SIG-M5 treated with dmso at 0.1 percent for 504 hours (cell line): Measurements from ENCODE around the gene NCOA4.
"Not testable (repeated sequence)": the region's sequence is repeated elsewhere in the genome, so short reads cannot be mapped to it uniquely, and the experiment has no call there.

ENCODE experiments used
- DNase-seq: peaks from one replicate; lab custom pipeline; 2025; ENCODE audit not compliant: unreplicated experiment; lab: John Stamatoyannopoulos, UW

NCOA4 gene

DNA sequence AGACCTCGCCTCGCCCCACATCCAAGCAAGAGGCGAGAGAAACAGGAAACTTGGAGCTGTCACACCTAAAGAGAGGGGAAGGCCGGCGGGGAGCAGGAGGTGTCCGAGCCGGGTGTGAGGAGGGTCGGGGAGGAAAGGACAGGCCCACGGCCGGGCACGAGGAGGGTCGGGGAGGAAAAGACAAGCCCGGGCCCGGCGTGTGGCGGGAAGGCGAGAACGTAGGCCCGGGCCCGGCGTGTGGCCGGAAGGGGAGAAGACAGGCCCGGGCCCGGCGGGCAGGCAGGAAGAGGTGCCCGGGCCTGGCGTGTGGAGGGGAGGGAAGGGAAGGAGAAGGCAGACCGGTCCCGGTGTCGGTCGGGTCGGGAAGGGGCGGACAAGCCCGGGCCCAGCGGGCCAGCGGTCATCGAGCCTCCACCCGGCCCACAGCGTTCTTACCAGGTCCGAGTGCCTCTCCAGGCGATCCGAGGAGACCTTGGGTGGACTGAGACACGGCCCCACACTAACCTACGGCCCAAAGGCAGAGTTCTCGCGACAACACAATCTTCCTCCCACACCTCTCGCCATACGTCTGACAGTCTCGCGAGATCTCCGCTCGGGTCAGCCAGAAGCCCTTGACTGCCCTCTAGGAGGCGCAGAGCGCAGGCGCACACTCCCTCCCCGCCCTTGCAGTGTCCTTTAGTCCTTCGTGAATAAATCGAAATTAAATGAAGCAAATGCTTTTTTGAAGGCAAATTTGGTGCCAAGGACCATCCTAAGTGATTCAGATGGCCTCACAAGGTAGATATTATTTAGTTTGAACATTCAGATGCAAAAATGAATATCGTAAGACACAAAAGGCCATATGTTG is at the start of gene NCOA4:
Gene NCOA4, minus strand, starts transcription at position 533 of the 847 bp plus-strand sequence. CDS start 13,943 bp downstream, outside the sequence.
- peak; percentile 98 for DNase-seq

DNA sequence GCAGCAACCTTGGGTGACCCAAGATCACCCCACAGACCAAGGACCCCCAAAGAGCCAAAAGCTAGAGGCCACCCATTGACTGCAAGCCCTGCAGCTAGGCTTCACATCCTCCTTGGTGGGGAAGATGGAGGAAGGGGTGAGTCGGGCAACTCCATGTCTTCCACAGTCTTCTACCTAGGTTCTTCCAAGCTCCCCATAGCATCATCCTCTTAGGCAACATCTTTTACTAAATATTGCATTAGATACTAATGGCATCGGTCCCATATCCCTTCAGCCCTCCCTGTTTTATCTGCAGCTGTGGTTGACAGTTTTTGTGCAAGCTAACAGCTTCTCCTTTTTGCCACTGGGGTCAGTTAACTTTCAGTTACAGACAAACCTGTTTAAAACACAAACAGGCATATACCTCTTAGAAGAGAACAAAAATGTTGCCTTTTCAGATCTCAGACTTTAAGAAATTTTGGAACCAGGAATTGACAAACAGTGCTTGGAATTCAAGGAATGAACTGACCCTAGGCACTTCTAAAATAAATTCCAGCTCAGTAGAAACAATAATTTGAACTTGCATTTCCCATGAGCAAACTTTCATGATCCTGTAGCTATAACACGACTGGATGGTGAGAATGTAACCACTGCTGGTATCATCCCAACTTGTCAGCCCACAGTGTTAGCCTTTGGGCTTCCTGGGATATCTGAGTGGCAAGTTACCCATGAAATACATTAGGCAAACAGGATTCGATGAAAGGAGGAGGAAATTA is 49.6 kb upstream of the NCOA4 start:
- DNase-seq, result peak; percentile 98

DNA sequence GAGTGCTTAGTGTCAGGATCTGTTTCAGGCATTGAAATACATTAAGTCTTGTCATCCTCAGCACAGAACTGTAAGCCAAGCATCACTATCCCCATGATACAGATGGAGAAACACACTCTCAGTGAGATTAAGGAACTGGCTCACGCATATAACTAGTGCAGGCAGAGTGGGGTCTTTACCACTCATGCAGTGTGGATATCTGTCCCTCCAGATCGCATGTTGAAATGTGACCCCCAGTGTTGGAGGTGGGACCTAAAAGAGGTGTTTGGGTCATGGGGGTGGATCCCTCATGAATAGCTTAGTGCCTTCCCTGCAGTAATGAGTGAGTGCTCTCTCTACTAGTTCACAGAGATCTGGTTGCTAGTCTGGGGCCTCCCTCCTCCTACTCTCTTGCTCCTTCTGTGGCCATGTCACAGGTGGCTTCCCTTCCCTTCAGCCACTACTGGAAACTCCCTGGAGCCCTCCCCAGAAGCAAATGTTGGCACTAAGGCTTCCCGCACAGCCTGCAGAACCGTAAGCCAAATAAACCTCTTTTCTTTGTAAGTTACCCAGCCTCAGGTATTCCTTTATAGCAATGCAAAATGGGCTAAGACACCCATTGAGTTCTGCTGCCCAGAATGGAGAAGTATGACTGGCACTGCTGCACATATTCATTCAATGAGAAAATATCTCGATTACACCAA is 47.4 kb upstream of the NCOA4 start:
- DNase-seq, result peak; percentile 76

DNA sequence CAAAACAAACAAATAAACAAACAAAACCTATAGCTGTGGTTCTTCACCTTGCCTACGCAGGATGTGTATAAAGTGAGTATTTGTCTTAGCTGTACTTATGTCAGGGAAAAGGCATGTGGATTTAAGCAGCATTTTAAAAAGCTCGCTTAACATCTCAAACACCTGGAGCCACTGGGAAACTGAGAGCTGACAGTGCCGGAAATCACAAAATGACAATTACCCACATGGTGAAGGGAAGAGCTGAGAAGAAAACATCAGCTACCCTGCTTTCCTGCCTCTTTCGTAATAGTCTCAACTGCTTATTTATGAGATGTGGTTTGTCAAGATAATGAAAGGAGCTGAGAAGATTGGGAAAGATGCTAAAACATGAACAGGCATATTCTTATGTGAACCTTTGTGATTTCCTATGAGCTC is 46.7 kb upstream of the NCOA4 start:
- DNase-seq, result peak; percentile 99

DNA sequence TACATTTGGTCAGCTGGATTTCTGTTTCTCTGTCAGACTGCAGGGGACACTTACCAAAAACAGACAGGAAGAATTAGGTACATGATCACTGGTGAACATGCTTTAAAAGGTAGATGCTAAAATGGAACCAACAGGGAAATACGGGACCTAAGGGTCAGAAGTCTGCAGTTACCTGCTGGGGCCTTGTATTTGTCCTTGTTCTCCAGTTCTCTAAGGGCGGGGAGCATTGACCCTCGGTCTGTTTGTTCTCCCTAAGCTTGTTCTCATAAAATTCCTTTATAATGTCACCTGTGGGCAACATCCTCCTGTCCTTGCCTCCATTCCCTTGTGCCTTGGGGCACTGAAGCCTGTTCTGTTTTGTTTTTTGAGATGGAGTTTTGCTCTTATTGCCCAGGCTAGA is 45.4 kb upstream of the NCOA4 start:
- no peak for DNase-seq

DNA sequence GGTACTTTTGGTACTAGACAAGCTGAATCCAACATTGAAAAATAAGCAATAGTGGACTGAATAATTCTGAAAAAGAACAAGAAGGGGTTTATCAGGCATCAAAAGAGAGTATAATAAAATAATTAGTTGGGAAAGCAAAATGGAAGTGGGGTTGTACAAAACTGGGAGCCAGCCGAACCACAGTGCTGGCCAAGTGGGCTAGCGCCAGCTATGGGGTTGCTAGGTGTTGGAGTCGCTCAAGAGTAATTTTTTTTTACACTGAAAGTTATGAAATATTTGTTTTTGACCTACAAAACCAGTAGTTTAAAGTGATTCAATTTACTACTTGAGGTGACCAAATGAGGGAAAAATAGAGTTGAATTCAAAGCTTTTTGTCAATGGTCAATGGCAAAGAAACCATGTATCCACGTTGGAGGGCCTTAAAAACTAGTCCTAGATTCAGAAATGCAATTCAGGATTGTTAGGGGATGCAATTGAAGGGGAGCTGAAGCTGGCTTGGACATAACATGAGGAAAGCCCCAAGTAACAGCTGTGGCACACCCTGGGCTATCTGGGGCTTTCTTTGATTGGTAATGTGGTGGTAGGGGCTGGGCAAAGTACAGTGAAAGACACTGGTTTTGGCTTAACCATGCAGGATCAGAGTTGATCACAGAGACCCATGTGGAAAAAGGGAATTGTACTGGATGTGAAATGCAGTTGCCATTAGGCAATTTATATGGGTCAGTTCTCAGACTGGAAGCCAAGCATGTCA is 43.9 kb upstream of the NCOA4 start:
- no peak for DNase-seq

DNA sequence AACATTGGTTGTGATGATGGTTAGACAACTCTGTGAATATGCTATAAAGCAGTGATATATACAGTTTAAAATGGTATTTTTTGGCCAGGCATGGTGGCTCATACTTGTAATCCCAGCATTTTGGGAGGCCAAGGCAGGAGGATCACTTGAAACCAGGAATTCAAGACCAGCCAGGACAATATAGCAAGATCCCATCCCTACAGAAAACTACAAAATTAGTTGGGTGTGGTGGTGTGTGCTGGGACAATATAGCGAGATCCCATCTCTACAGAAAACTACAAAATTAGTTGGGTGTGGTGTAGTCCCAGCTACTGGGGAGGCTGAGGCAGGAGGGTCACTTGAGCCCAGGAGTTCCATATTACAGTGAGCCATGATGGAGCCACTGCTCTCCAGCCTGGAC is 43.1 kb upstream of the NCOA4 start:
- DNase-seq, result no peak

DNA sequence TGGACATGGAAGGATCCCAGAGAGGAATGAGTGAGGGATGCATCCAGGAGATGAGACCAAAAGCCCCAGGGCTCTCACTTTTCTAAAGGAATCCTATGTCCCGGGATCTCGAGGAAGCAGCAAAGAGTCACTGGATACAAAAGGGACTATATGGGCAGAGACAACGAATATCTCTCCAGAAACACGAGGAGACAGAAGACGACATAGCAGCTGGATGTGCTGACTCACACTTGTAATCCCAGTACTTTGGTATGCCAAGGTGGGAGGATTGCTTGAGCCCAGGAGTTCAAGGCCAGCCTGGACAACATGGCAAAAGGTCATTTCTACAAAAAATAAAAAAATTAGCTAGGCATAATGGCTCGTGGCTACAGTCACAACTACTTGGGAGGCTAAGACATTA is 40.3 kb upstream of the NCOA4 start:
- DNase-seq, result no peak

DNA sequence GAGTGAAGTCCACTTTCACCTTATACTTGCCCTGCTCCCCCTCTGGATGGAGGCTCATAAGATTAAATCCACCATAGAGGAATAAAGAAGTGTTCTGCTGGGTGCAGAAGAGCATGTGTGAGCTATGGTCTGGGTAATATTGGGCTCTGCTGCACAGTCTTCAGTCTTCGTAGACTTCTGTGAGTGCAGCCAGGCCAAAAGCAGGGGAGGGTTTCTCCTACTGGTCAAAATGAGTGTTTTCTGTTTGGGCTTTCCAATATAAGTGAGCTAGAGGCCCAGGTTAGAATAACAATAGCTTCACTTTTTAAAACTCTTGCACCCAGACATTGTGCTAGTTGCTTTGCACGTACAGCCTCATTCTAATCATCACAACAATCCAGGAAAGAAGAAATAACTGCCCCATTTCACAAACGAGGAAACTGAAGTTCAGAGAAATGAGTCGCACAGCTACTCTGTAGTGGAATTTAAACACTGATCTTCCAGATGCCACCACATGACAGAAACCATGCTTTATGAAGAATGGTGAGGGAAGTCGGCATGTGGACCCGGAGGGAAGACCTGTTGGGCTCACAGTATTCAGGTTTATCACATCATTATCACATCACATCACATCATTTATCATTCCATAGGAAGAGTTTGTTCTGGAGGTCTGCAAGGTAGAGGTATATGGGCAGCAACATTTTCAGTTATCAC is 39.5 kb upstream of the NCOA4 start:
- DNase-seq, result peak; percentile 33

DNA sequence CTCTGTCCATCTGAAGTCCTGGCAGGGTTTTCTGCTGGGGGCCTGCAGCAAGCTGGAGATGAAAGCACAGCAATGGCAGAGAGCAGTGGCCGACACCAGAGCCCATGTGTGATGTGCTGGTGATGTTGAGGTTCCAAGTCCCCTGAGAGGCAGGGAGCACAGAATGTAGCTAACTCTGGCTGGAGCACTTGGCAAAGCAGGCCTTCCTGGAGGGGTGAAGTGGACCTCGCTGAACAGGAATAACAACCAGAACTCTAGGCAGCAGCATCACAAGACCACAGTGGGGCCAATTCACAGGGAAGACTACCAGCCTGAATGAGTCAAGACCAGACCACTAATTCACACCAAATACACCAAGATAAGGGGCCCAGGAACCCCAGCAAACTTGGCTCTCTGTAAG is 38.5 kb upstream of the NCOA4 start:
- DNase-seq, result no peak

DNA sequence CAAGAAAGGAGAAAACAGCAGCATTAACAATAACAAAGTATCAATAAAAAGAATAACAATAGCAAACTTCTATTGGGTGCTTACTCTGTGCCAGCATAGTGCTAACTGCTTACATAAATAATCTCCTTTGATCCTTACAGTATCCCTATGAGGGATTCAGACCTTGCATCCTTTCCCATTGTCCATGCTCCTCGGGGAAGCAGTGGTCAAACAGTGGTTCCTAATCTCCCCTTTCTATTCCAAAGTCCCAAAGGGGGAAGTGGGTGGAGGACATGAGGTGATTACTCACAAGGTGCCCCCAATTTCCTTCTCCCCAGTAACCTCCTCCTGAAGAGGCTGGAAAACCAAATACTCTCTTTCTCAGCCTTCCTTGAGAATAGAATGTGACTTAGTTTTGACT is 37.7 kb upstream of the NCOA4 start:
- no peak for DNase-seq

DNA sequence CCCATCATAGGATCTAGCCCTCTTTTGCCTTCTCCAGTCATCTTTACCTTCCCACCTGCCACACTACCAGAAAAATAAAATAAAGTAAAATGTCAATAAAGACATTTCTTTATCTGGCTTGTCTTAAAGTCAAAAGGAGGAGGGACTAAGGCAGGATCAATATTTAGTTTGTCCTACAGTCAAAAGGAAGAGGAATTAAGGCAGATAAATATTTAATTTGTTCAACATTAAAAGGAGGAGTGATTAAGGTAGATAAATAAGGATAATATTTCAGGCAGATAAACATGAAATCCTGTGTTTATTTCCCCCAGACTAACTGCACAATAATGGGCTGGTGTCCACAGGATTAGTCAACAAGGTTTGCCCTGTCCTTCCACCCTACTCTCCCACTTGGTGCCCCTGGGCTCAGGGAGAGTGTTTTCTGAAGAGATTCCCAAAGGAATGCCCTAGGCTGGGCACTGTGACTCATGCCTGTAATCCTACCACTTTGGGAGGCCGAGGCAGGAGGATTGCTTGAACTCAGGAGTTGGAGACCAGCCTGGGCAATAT is 33.9 kb upstream of the NCOA4 start:
- DNase-seq, result no peak

DNA sequence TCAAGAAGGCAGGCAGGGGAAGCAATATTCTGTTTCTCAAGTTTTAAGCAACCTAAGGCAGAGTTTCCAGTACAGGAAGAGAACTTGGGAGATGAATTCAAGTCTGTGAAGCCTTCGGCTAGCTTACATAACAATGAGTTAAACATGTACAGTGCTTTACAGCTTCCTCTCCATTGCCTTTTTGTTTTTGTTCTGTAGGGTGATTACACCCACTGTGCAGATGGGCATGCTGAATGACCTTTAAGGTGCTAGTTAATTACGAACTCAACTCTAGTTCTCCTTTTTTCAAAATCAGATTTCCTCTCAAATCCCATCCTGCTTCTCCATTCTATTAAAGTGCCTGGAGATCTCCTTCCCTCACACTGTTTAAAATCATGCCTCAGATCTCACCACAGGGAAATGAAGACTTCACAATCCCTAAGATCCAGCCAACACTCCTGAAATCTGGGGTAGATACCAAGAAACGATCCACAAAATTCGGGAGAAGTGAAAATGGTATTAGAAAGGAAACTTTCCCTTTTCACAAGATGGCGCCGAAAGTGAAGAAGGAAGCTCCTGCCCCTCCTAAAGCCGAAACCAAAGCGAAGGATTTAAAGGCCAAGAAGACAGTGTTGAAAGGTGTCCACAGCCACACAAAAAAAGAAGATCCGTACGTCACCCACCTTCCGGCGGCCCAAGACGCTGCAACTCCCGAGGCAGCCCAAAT is 32.5 kb upstream of the NCOA4 start:
- no peak for DNase-seq

DNA sequence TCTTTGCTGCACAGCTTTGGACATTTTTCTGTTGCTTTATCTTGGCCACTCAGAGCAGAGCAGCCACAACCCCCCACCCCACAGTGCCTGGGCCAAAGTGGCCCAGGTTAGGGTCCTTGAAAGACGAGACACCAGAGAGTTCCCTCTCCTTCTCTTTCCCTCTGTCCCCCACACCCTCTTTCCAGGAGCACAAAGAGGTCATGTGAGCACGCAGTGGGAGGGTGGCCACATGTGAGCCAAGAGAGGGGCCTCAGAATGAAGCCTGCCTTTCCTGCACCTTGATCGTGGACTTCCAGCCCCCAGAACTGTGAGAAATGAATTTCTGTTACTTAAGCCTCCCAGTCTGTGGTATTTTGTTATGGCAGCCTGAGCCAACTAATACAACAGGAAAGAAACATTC is 30.3 kb upstream of the NCOA4 start:
- DNase-seq, result no peak

DNA sequence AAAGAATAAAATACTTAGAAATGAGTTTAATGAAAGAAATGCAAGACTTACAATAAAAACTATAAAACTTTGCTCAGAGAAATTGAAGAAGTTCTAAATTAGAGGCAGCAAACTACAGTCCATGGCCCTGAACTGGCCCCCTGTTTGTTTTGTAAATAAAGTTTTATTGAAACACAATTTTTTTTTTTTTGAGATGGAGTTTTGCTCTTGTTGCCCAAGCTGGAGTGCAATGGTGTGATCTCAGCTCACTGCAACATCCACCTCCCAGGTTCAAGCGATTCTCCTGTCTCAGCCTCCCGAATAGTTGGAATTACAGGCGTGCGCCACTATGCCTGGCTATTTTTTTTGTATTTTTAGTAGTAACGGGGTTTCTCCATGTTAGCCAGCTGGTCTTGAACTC is 27.5 kb upstream of the NCOA4 start:
- DNase-seq, result not testable (repeated sequence)

DNA sequence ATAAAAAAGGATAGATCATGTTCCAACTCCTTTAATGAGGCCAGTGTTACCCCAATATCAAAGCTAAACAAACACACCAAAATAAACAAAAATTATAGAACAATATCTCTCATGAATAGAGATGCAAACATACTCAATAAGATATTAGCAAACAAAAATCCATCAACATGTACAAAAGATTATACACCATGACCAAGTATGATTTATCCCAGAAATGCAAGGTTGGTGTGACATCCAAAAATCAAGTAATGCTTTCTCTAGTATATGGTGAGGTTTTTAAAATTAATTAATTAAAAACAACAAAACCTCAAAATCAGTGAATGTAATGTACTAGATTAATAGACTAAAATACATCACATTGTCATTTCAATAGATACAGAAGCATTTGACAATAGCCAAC is 26.6 kb upstream of the NCOA4 start:
- no peak for DNase-seq

DNA sequence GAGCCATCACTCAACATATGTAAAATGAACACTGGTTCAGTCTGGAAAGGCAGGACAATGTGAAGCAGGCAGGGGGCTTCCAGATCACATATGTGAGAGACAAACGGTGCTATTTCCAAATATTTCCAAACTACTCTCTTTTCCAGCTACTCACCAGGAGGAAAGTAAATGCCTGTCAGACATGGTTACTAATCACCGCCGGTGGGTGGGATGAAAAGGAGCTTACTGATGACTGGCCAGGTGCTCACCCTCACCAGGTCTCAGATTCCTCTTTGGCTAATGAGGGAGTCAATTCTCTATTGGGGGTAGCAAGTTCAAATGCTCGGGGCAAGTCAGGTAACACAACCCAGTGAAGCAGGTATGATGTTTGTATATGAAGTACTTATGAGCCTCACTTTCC is 25.3 kb upstream of the NCOA4 start:
- DNase-seq, result no peak

DNA sequence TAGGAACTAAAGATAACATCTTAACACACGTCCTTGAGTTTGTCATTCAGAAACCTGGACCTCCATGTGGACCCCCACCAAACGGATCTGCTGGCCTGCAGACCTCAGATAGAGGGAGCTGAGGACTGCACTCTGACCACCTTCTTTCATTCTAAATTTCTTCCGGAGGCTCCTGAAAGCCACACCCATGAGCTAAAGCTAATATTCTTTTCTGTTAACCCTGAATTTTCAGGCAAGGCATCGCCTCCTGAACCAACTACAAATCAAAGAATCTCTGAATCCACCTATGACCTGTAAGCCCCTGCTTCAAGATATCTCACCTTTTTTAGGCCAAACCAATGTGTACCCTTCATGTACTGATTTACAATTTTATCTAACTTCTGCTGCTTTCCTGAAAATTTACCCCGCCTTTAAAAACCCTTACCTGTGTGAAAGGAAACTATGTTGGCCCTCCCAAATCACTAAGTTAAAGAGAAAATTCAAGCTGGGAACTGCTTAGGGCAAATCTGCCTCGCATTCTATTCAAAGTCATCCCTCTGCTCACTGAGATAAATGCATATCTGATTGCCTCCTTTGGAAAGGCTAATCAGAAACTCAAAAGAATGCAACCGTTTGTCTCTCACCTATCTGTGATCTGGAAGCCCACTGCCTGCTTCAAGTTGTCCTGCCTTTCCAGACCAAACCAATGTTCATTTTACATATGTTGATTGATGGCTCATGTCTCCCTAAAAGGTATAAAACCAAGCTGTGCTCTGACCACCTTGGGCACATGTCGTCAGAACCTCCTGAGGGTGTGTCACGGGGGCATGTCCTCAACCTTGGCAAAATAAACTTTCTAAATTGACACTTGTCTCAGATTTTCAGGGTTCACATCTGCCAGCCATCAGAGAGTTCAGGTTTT is 23.4 kb upstream of the NCOA4 start:
- DNase-seq, result no peak
